ENCODE data around the gene SYNE1.
"Not testable (repeated sequence)": the region's sequence is repeated elsewhere in the genome, so short reads cannot be mapped to it uniquely, and the experiment has no call there.

The SYNE1 gene

GRCh38 chr6:152356016-152356415 is 281.1 kb downstream of the SYNE1 start:
- no peak for DNase-seq

GRCh38 chr6:152355166-152355565 is 282.0 kb downstream of the SYNE1 start:
- no peak for DNase-seq

- no peak for DNase-seq
Observed at GRCh38 chr6:152353440-152353839, 283.7 kb downstream of the SYNE1 start.

- no peak for DNase-seq
Observed at GRCh38 chr6:152351742-152352141, 285.4 kb downstream of the SYNE1 start.

GRCh38 chr6:152351110-152351509 is 286.1 kb downstream of the SYNE1 start:
- DNase-seq, result no peak

GRCh38 chr6:152348116-152348515 is 289.0 kb downstream of the SYNE1 start:
- no peak for DNase-seq

GRCh38 chr6:152343735-152344360 is 293.3 kb downstream of the SYNE1 start:
- DNase-seq, result no peak

- DNase-seq, result no peak
Observed at GRCh38 chr6:152341596-152341995, 295.6 kb downstream of the SYNE1 start.

GRCh38 chr6:152338335-152339125 is 298.6 kb downstream of the SYNE1 start:
- DNase-seq, result no peak

GRCh38 chr6:152334555-152334954 is 302.6 kb downstream of the SYNE1 start:
- DNase-seq, result no peak

- DNase-seq, result no peak
Observed at GRCh38 chr6:152330961-152331360, 306.2 kb downstream of the SYNE1 start.

- DNase-seq, result no peak
Observed at GRCh38 chr6:152329638-152330448, 307.3 kb downstream of the SYNE1 start.

GRCh38 chr6:152328200-152328599 is 309.0 kb downstream of the SYNE1 start:
- not testable (repeated sequence) for DNase-seq

GRCh38 chr6:152323376-152323775 is 313.8 kb downstream of the SYNE1 start:
- no peak for DNase-seq

- no peak for DNase-seq
Observed at GRCh38 chr6:152318278-152318677, 318.9 kb downstream of the SYNE1 start.

- no peak for DNase-seq
Observed at GRCh38 chr6:152316024-152316423, 321.1 kb downstream of the SYNE1 start.

GRCh38 chr6:152314483-152314832 is 322.7 kb downstream of the SYNE1 start:
- no peak for DNase-seq

- no peak for DNase-seq
Observed at GRCh38 chr6:152313542-152314482, 323.4 kb downstream of the SYNE1 start.

- no peak for DNase-seq
Observed at GRCh38 chr6:152312434-152312833, 324.7 kb downstream of the SYNE1 start.

GRCh38 chr6:152310371-152310954 is 326.7 kb downstream of the SYNE1 start:
- no peak for DNase-seq

- no peak for DNase-seq
Observed at GRCh38 chr6:152309648-152310047, 327.5 kb downstream of the SYNE1 start.

GRCh38 chr6:152309006-152309405 is 328.2 kb downstream of the SYNE1 start:
- no peak for DNase-seq
